ENCODE measurements around the gene FLT3. TPM values are rescaled to one million over a fixed set of nuclear protein-coding genes. Genes with fewer than 3 reads are reported as not detected.

Gene FLT3
- total and polyA plus RNA-seq, 2 of the 13 experiments (the other 11 are each of a cell fraction or from before 2014, with no cell fraction given) = not detected

GRCh38 chr13:28117689-28118377, 17.5 kb upstream of the FLT3 start:
- CTCF ChIA-PET (ENCODE audit: low intra/inter-chr PET ratio, low total read pairs) = no interaction called here
- Histone ChIP-seq H3K9me3 (ENCODE audit: low read length) (no peaks in the 10 kb centered on the region), H3K36me3 (replicated peaks in 1 of 2; ENCODE audit: control insufficient read depth in 1 of 2, insufficient read depth in 2 of 2, low read length in 2 of 2) (no peaks in the 10 kb centered on the region), H4K20me1 (ENCODE audit: insufficient read depth, low read length) (no peaks in the 10 kb centered on the region), H3K79me2 (ENCODE audit: insufficient read depth, low read length) (no peaks in the 10 kb centered on the region), H3K27ac (ENCODE audit: extremely low read length, insufficient read depth, low read length) (no peak overlapping the region), H3K4me2 (ENCODE audit: low read depth, low read length) (peak overlapping the region; percentile 65), H3K4me1 (ENCODE audit: insufficient read depth, low read length) (0 out of 2 replicates have a peak, but pooled peaks cover 6% of the 10 kb centered on the region), H2AFZ (ENCODE audit: low read length) (peak overlapping the region; percentile 45), H3K4me3 (replicated peaks in 1 of 3; ENCODE audit: insufficient read depth in 1 of 3, low read depth in 2 of 3, low read length in 3 of 3) (peak overlapping the region; percentile 33 to 41 (median 35); a peak in 2 of 6 replicates), H3K9ac (ENCODE audit: insufficient read depth, low read depth, low read length) (peak overlapping the region; percentile 10; the same call in 1 of the 2 replicates), H3K27me3 (ENCODE audit: control insufficient read depth in 1 of 2, insufficient read depth in 2 of 2, low read length in 2 of 2) (no peaks in the 10 kb centered on the region)
- no peak for DNase-seq (ENCODE audit: low spot score)
- intact Hi-C loops (cut with micrococcal nuclease; ENCODE audit: unreplicated experiment) = no loop called here
- ATAC-seq = peak; percentile 86
- TF ChIP-seq CTCF (CRISPR knock-in tag; IDR thresholded peaks at IDR 0.05) (0 out of 2 replicates have a peak, but pooled peaks have one; percentile 15), TARDBP (CRISPR knock-in tag; IDR thresholded peaks at IDR 0.05) (no peak)
- FAIRE-seq = no peak
- POLR2A ChIA-PET = interaction anchor here (1.3 kb wide), 1 partner anchor 20 kb away, joined by 7 read pairs; the partner anchor contains the start of gene PAN3
- WGBS (ENCODE audit: low lambda C conversion rate) = 18% methylated on average over 7 of the region's 9 CpGs
- in situ Hi-C loops (cut with HindIII; ENCODE audit: extremely low pct_ligation_motif_present, low pct_unique_long_range_greater_than_20kb) = no loop called here
- no TSS peak for BruUV-seq (replicated peaks)

GRCh38 chr13:28116736-28117135, 16.4 kb upstream of the FLT3 start:
- FAIRE-seq (no peak), DNase-seq (ENCODE audit: low spot score) (no peak), ATAC-seq (no peak)
- Histone ChIP-seq H4K20me1 (ENCODE audit: insufficient read depth, low read length) (no peaks in the 10 kb centered on the region), H2AFZ (ENCODE audit: low read length) (no peak overlapping the region), H3K9me3 (ENCODE audit: low read length) (no peaks in the 10 kb centered on the region), H3K9ac (ENCODE audit: insufficient read depth, low read depth, low read length) (no peak overlapping the region), H3K79me2 (ENCODE audit: insufficient read depth, low read length) (no peaks in the 10 kb centered on the region), H3K36me3 (replicated peaks in 1 of 2; ENCODE audit: control insufficient read depth in 1 of 2, insufficient read depth in 2 of 2, low read length in 2 of 2) (no peaks in the 10 kb centered on the region), H3K4me2 (ENCODE audit: low read depth, low read length) (no peak overlapping the region), H3K27me3 (ENCODE audit: control insufficient read depth in 1 of 2, insufficient read depth in 2 of 2, low read length in 2 of 2) (no peaks in the 10 kb centered on the region), H3K4me1 (ENCODE audit: insufficient read depth, low read length) (0 out of 2 replicates have a peak, but pooled peaks cover 6% of the 10 kb centered on the region), H3K4me3 (replicated peaks in 1 of 3; ENCODE audit: insufficient read depth in 1 of 3, low read depth in 2 of 3, low read length in 3 of 3) (no peak overlapping the region), H3K27ac (ENCODE audit: extremely low read length, insufficient read depth, low read length) (no peak overlapping the region)
- BruUV-seq (replicated peaks) = no TSS peak
- WGBS (ENCODE audit: low lambda C conversion rate) = 61% methylated on average over 1 of the region's 1 CpG
- intact Hi-C loops (cut with micrococcal nuclease; ENCODE audit: unreplicated experiment) (no loop called here), in situ Hi-C loops (cut with HindIII; ENCODE audit: extremely low pct_ligation_motif_present, low pct_unique_long_range_greater_than_20kb) (no loop called here)
- CTCF ChIA-PET (ENCODE audit: low intra/inter-chr PET ratio, low total read pairs) = no interaction called here
- POLR2A ChIA-PET = interaction anchor here (0.6 kb wide), 1 partner anchor 29 kb away, joined by 3 read pairs; no protein-coding TSS in a partner anchor
- TF ChIP-seq CCDC6 (CRISPR knock-in tag; IDR thresholded peaks at IDR 0.05) (no peak), HNF1B (CRISPR knock-in tag; IDR thresholded peaks at IDR 0.05) (no peak), ARHGAP35 (CRISPR knock-in tag; IDR thresholded peaks at IDR 0.05; ENCODE audit: borderline replicate concordance) (no peak), DBP (CRISPR knock-in tag; IDR thresholded peaks at IDR 0.05; ENCODE audit: not compliant biosample characterization) (no peak), ZNF3 (CRISPR knock-in tag; IDR thresholded peaks at IDR 0.05) (no peak), ZNF550 (CRISPR knock-in tag; IDR thresholded peaks at IDR 0.05; ENCODE audit: borderline replicate concordance) (no peak), ZNF558 (CRISPR knock-in tag; IDR thresholded peaks at IDR 0.05; ENCODE audit: borderline replicate concordance) (no peak), POGZ (CRISPR knock-in tag; IDR thresholded peaks at IDR 0.05) (no peak)
